ENCODE results near the gene TUBB6. TPM values are rescaled to one million over a fixed set of nuclear protein-coding genes. Genes with fewer than 3 reads are reported as not detected.

The TUBB6 gene
- total and polyA plus RNA-seq, 2 donors (not counting 3 experiments of a cell fraction or from before 2014, with no cell fraction given): 440 to 747 TPM

DNA sequence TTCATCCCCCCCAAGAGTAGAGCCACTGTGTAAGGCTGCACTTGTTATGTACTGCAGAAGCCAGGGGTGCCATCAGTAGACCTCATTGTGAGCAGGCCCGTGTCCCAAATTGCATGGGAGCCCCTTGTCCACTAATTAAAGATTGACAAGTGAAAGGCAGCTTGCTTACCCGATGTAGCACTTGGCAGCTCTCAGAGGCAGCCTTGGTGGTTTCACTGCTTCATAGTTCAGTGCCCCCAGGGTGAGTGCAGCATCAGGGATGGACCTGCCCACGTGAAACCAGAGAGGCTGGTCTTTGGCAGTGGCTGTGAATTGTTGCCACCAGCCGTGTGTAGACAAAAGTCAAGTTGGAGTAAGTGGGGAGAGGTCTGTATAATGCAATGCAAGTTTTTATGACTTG, 13.3 kb downstream of the TUBB6 start:
- POLR2A ChIA-PET: no interaction called here
- no TSS peak for BruUV-seq (replicated peaks)
- H3K9ac ChIP-seq (replicated peaks; ENCODE audit: extremely low read depth, insufficient read depth, low read length): no peak overlapping the region
- H3K9me3 ChIP-seq (replicated peaks; ENCODE audit: control insufficient read depth, insufficient read depth, low read length): no peaks in the 10 kb centered on the region
- H2AFZ ChIP-seq (ENCODE audit: low read depth, low read length): no peak overlapping the region
- TF ChIP-seq POLR2A (IDR thresholded peaks at IDR 0.05; ENCODE audit: low read depth, low read length): no peak
- TF ChIP-seq, protein P1, sequence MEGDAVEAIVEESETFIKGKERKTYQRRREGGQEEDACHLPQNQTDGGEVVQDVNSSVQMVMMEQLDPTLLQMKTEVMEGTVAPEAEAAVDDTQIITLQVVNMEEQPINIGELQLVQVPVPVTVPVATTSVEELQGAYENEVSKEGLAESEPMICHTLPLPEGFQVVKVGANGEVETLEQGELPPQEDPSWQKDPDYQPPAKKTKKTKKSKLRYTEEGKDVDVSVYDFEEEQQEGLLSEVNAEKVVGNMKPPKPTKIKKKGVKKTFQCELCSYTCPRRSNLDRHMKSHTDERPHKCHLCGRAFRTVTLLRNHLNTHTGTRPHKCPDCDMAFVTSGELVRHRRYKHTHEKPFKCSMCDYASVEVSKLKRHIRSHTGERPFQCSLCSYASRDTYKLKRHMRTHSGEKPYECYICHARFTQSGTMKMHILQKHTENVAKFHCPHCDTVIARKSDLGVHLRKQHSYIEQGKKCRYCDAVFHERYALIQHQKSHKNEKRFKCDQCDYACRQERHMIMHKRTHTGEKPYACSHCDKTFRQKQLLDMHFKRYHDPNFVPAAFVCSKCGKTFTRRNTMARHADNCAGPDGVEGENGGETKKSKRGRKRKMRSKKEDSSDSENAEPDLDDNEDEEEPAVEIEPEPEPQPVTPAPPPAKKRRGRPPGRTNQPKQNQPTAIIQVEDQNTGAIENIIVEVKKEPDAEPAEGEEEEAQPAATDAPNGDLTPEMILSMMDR (IDR thresholded peaks at IDR 0.05; ENCODE audit: extremely low read depth in 1 of 2, insufficient read depth in 1 of 2, low read depth in 1 of 2, low read length in 2 of 2): no peak
- no peak for TF ChIP-seq MYC (IDR thresholded peaks at IDR 0.05; ENCODE audit: low read depth, low read length)
- no peak for TF ChIP-seq GATA2 (IDR thresholded peaks at IDR 0.05; ENCODE audit: insufficient read depth, insufficient read length, low read depth, low read length)
- no peak for TF ChIP-seq EZH2 (IDR thresholded peaks at IDR 0.05; ENCODE audit: borderline replicate concordance, low read depth, low read length, severe bottlenecking)
- no peak for TF ChIP-seq JUN (IDR thresholded peaks at IDR 0.05; ENCODE audit: borderline replicate concordance, insufficient read depth, insufficient read length, low read depth)
- TF ChIP-seq, protein P2, sequence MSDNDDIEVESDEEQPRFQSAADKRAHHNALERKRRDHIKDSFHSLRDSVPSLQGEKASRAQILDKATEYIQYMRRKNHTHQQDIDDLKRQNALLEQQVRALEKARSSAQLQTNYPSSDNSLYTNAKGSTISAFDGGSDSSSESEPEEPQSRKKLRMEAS (IDR thresholded peaks at IDR 0.05; ENCODE audit: insufficient read depth, insufficient read length): no peak
- no peak for TF ChIP-seq POLR2AphosphoS5 (IDR thresholded peaks at IDR 0.05; ENCODE audit: insufficient read depth, low read depth, low read length)
- TF ChIP-seq FOS (IDR thresholded peaks at IDR 0.05; ENCODE audit: borderline replicate concordance, insufficient read depth, low read length): no peak
- no peaks in the 10 kb centered on the region for H3K27me3 ChIP-seq (ENCODE audit: control insufficient read depth in 2 of 2, insufficient read depth in 2 of 2, low read length in 2 of 2)
- H3K4me3 ChIP-seq (replicated peaks in 1 of 3; ENCODE audit: insufficient read depth in 1 of 3, low read depth in 1 of 3, low read length in 3 of 3): no peak overlapping the region
- H3K9me1 ChIP-seq (replicated peaks; ENCODE audit: control insufficient read depth, extremely low read depth, insufficient read depth, low read length): no peaks in the 10 kb centered on the region
- H3K79me2 ChIP-seq (ENCODE audit: control insufficient read depth, insufficient read depth, low read length): peaks cover 72% of the 10 kb centered on the region
- FAIRE-seq (no peak), DNase-seq (ENCODE audit: low read depth, low spot score) (no peak)
- H4K20me1 ChIP-seq (replicated peaks; ENCODE audit: control insufficient read depth, extremely low read depth, insufficient read depth, low read length): peaks cover 3% of the 10 kb centered on the region
- intact Hi-C loops (cut with micrococcal nuclease): no loop called here
- CTCF ChIA-PET: interaction anchor here (1.0 to 4.6 kb wide), 3 partner anchors 37 to 54 kb away, joined by 3 to 46 read pairs (median 3); no protein-coding TSS in a partner anchor
- H3K27ac ChIP-seq (ENCODE audit: insufficient read depth, low read depth, low read length): no peak overlapping the region
- no peak overlapping the region for H3K4me2 ChIP-seq (ENCODE audit: insufficient read depth, low read length)
- H3K4me1 ChIP-seq (ENCODE audit: control insufficient read depth, extremely low read depth, insufficient read depth, low read length): no peaks in the 10 kb centered on the region
- dilution Hi-C loops (cut with MboI; ENCODE audit: extremely low pct_ligation_motif_present, low sequenced_read_pairs): no loop called here
- H3K36me3 ChIP-seq (ENCODE audit: control insufficient read depth in 2 of 2, extremely low read depth in 1 of 2, insufficient read depth in 2 of 2, low read length in 2 of 2): peaks cover 12 to 40% of the 10 kb centered on the region in 2 experiments

Data from endothelial cell of umbilical vein (primary cell).